Activated B cell treated with CpG ODN at 0.5 μM for 24 hours (primary cell): ENCODE data around the gene KCNJ8. TPM values are rescaled to one million over a fixed set of nuclear protein-coding genes. Genes with fewer than 3 reads are reported as not detected.

ENCODE experiments used
- ATAC-seq: fragments of 200-7000 bp; cut with Tn5 transposase; one replicate; pipeline ENCODE4 v1.10.0; 2021; ENCODE audit warnings: low read depth, mild to moderate bottlenecking, moderate library complexity
- CTCF ChIA-PET: fragments of 350-600 bp; sonication (Branson Sonifier 250); formaldehyde crosslinking; loops from one replicate; lab custom pipeline; 2021; ENCODE audit warnings: antibody characterized with exemption; lab: Charles Lee
- POLR2A ChIA-PET: fragments of 350-600 bp; sonication (Branson Sonifier 250); formaldehyde crosslinking; loops from one replicate; lab custom pipeline; 2021; ENCODE audit warnings: antibody characterized with exemption; lab: Charles Lee
- DNase-seq: peaks from one replicate; pipeline ENCODE4 v3.0.0; 2022
- H3K27ac Mint-ChIP-seq: one replicate; pipeline ENCODE4 v1.8.0; 2020; ENCODE audit warnings: mixed read lengths
- H3K27me3 Mint-ChIP-seq: one replicate; pipeline ENCODE4 v1.8.0; 2021; ENCODE audit warnings: mixed read lengths
- H3K36me3 Mint-ChIP-seq: one replicate; pipeline ENCODE4 v1.8.0; 2021; ENCODE audit warnings: low read depth, mixed read lengths
- H3K4me1 Mint-ChIP-seq: one replicate; pipeline ENCODE4 v1.8.0; 2021; ENCODE audit warnings: mixed read lengths
- H3K4me3 Mint-ChIP-seq: one replicate; pipeline ENCODE4 v1.8.0; 2020; ENCODE audit warnings: mild to moderate bottlenecking, mixed read lengths
- H3K9me3 Mint-ChIP-seq: one replicate; pipeline ENCODE4 v1.8.0; 2020; ENCODE audit warnings: mixed read lengths
- intact Hi-C: fragments of 100-400 bp; cut with micrococcal nuclease; formaldehyde crosslinking; loops from one replicate; pipeline ENCODE4 v1.15.1; 2024
- total RNA-seq: library from RNA; stranded (reverse); gene quantifications from 2 replicates; pipeline ENCODE4 v1.2.3, GENCODE V29; 2022
- TF ChIP-seq, protein P1 (sequence below): fragments of 200-600 bp; IDR thresholded peaks from one replicate; pipeline ENCODE4 v1.8.0; 2022; ENCODE audit warnings: antibody characterized with exemption, mild to moderate bottlenecking

KCNJ8 gene
- total RNA-seq, 1 donor from 2014 or later: not detected

DNA sequence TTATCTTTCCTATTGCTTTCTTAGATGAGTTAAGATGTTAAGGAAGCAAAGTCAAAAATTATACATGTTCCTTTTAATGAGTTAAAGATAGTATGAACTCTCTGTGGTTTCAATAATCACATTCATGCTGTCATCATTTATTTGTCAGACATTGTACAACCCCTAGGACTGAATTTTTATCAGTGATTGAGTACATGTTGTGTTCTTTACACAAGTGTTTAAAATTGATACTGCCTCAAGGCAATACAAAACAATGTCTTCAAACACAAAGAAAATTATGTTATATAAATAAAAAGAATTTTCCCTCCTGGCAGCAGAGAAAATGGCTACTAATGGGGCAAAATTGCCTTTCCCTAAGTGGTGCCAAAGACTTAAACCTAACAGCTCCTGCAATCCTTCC is 34.6 kb upstream of the KCNJ8 start:
- no peaks in the 10 kb centered on the region for H3K36me3 Mint-ChIP-seq
- H3K27ac Mint-ChIP-seq: no peak overlapping the region
- peaks cover 5% of the 10 kb centered on the region for H3K9me3 Mint-ChIP-seq
- ChIA-PET POLR2A (no interaction called here), CTCF (no interaction called here)
- TF ChIP-seq, protein P1, sequence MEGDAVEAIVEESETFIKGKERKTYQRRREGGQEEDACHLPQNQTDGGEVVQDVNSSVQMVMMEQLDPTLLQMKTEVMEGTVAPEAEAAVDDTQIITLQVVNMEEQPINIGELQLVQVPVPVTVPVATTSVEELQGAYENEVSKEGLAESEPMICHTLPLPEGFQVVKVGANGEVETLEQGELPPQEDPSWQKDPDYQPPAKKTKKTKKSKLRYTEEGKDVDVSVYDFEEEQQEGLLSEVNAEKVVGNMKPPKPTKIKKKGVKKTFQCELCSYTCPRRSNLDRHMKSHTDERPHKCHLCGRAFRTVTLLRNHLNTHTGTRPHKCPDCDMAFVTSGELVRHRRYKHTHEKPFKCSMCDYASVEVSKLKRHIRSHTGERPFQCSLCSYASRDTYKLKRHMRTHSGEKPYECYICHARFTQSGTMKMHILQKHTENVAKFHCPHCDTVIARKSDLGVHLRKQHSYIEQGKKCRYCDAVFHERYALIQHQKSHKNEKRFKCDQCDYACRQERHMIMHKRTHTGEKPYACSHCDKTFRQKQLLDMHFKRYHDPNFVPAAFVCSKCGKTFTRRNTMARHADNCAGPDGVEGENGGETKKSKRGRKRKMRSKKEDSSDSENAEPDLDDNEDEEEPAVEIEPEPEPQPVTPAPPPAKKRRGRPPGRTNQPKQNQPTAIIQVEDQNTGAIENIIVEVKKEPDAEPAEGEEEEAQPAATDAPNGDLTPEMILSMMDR: no peak
- intact Hi-C loops: no loop called here
- DNase-seq: no peak
- no peak overlapping the region for H3K4me3 Mint-ChIP-seq
- no peak for ATAC-seq
- H3K4me1 Mint-ChIP-seq: no peaks in the 10 kb centered on the region
- no peaks in the 10 kb centered on the region for H3K27me3 Mint-ChIP-seq

DNA sequence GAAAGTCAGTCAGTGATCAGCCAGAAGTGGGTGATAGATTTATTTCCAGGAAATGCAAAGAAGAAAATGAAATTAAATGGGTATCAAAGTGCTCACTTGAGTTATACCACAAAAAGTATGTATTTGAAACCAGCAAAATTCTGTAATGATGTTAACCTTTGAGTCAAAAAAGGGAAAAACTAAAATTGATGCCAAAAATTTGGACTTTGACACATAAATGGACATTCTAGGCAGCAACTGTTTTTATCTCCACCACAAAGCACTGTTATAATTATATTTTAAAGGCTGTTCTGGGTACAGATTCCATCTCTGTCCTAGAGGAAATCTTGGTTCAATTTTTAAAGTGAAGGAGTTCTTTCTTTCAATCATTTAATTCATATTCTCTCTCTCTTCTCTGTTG is 31.7 kb upstream of the KCNJ8 start:
- H3K4me3 Mint-ChIP-seq: no peak overlapping the region
- TF ChIP-seq, protein P1: no peak
- no peaks in the 10 kb centered on the region for H3K27me3 Mint-ChIP-seq
- POLR2A ChIA-PET: no interaction called here
- DNase-seq (no peak), ATAC-seq (no peak)
- peaks cover 5% of the 10 kb centered on the region for H3K9me3 Mint-ChIP-seq
- H3K27ac Mint-ChIP-seq: no peak overlapping the region
- H3K4me1 Mint-ChIP-seq: no peaks in the 10 kb centered on the region
- CTCF ChIA-PET: no interaction called here
- intact Hi-C loops: no loop called here
- H3K36me3 Mint-ChIP-seq: no peaks in the 10 kb centered on the region

DNA sequence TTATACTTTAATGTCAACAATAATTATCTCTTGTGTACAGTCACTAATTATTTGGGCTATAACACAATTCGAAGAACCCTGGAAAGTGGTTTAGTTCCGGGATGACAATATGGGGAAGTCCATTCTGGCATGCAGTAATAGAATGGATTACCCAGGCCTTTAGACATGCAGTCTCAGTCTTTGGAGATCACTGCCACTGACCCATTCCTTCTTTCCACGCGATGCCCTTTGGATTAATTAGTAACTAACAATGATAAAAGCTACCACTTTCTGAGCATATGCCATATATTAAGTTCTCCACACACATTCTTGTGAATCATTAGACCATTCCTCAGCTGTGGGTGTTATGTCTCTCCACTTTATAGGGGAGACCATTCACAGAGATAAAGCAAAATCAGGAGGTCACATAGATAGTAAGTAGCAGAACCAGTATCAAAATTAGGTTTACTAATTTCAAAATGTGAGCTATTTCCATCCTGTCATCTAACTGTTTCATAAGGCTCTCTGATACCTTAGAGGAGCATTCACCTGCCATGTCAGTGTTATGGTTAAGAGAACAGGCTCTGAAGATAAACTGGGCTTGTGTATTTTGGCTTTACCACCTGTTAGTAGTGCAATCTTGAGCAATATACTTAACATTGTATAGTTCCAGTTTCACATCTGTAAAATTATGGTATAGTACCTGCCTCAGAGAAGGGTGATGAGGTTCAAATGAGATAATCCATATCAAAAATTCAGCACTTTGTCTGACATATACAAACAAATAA is 27.2 kb upstream of the KCNJ8 start:
- POLR2A ChIA-PET: no interaction called here
- CTCF ChIA-PET: no interaction called here
- ATAC-seq: no peak
- intact Hi-C loops: no loop called here
- no peaks in the 10 kb centered on the region for H3K9me3 Mint-ChIP-seq
- H3K27ac Mint-ChIP-seq: no peak overlapping the region
- H3K4me3 Mint-ChIP-seq: no peak overlapping the region
- no peaks in the 10 kb centered on the region for H3K4me1 Mint-ChIP-seq
- H3K36me3 Mint-ChIP-seq: no peaks in the 10 kb centered on the region
- H3K27me3 Mint-ChIP-seq: no peaks in the 10 kb centered on the region
- no peak for DNase-seq
- TF ChIP-seq, protein P1: no peak

DNA sequence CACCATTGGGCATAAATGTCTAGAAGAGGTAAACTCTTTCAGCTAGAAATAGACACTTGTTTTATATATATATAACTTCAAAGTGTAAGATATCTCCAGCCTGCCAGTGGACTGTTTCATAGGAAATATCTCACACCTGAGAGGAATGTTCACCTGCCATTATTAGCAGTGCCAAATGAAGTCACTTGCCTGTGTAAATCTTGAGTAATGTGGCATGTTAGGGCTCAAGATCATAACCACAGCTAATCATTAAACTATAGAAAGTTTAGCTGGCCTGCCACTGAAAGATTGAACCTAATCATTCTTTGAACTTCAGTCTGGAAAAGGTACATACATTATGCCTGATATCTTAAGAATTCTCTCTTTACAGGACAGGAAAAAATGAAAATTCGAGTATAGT is 25.5 kb upstream of the KCNJ8 start:
- CTCF ChIA-PET: no interaction called here
- no peaks in the 10 kb centered on the region for H3K4me1 Mint-ChIP-seq
- TF ChIP-seq, protein P1: no peak

DNA sequence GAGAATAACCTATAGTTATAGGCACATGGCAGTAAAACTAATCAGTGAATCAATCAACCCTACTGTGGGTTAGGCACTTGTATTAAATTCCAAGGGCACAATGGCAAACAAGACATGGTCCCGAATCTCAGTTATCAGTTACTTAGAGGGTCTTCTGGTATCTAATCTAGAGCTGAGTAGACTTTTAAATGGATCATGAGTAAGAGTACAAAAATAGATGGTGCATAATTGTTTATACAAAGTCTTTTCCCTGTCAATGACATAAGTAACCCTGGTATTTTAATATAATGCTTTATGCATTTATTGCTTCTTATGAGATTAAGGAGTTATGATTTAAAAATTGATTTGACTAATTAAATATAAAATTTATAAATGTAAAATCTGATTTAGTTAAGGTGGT is 23.0 kb upstream of the KCNJ8 start:
- intact Hi-C loops: no loop called here
- Mint-ChIP-seq H3K4me1 (no peaks in the 10 kb centered on the region), H3K27ac (no peak overlapping the region), H3K36me3 (no peaks in the 10 kb centered on the region), H3K4me3 (no peak overlapping the region), H3K9me3 (peaks cover 3% of the 10 kb centered on the region), H3K27me3 (peaks cover 3% of the 10 kb centered on the region)
- ChIA-PET POLR2A (no interaction called here), CTCF (no interaction called here)
- ATAC-seq (no peak), DNase-seq (no peak)
- TF ChIP-seq, protein P1: no peak

More for the DNA sequence above, 25.5 kb upstream of the KCNJ8 start:
- intact Hi-C loops: no loop called here
- Mint-ChIP-seq H3K4me3 (no peak overlapping the region), H3K27me3 (peaks cover 3% of the 10 kb centered on the region), H3K9me3 (no peaks in the 10 kb centered on the region), H3K36me3 (no peaks in the 10 kb centered on the region), H3K27ac (no peak overlapping the region)
- POLR2A ChIA-PET: no interaction called here
- no peak for DNase-seq
- ATAC-seq: no peak
